GM19025 (cell line): ENCODE data around the gene SUPT3H.

Experiments
- ATAC-seq: cut with Tn5 transposase; IDR thresholded peaks from one replicate; pipeline ENCODE4 v1.9.1; 2021; ENCODE audit warnings: mild to moderate bottlenecking, low read depth, moderate library complexity; ENCODE audit not compliant: unreplicated experiment

The SUPT3H gene

GRCh38 chr6:45272626-45273025, 105.1 kb downstream of the SUPT3H start:
- no peak for ATAC-seq

- ATAC-seq: no peak
Observed at GRCh38 chr6:45265246-45265645, 112.5 kb downstream of the SUPT3H start.

GRCh38 chr6:45260696-45261095, 117.0 kb downstream of the SUPT3H start:
- ATAC-seq: no peak

DNA sequence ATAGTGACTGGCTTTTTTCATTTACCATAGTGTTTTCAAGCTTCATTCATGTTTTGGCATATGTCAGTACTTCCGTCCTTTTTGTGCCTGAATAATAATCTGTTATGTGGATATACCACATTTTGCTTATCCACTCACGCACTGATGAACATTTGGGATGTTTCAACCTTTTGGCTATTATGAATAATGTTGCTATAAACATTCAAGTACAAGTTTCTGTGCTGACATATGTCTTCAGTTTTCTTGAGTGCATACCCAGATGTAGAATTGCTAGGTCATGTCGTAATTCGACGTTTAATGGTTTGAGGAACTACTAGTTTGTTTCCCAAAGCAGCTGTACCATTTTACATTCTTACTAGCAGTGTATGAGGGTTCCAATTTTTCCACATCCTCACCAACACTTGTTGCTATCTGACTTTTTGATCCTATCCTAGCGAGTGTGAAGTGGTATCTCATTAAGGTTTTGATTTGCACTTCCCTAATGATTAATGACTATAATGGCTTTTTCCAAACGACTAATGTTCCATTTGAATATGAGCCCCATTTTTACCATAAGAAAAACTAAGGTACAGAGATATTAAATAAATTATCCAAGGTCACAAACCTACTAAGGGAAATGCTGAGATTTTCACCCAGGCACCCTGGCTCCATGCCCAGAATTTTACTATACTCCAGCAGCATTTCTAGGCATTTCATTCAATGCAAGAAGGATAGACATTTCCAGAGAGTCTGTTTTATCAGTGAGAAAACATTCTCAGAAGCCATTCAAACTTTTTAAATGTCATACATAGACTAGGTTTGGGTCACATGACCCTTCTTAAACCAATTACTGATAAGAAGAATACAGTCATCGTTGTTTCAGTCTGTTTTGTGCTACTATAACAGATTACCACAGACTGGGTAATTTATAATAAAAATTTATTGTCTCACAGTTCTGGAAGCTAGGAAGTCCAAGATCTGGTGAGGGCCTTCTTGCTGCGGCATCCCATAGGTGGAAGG, 120.7 kb downstream of the SUPT3H start:
- no peak for ATAC-seq

DNA sequence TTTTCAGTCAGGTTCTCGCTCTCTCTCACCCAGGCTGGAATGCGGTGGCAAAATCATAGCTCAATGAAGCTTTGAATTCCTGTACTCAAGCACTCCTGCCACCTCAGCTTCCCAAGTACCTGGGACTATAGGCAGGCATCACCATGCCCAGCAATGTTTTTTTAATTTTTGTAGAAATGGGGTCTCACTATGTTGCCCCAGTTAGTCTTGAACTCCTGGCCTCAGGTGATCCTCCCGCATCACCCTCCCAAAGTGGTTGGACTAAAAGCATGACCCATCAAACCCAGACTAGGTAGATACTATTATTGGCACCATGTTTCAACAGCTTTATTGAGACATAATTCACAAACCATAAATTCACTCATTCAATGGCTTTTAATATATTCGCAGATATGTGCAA, 122.3 kb downstream of the SUPT3H start:
- ATAC-seq: no peak

- ATAC-seq: no peak
Observed at GRCh38 chr6:45254253-45254652, 123.5 kb downstream of the SUPT3H start.

DNA sequence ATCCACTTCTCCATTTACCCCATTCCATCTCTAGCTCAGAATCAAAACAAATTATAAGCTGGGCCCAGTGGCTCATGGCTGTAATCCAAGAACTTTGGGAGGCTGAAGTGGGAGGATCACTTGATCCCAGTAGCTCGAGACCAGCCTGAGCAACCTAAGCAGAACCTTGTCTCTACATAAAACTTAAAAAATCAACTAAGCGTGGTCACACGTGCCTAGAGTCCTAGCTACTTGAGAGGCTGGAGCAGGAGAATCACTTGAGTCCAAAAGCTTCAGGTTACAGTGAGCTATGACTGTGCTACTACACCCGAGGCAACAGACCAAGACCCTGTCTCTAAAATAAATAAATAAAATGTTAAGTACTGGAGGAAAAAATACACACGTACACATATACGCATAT, 124.3 kb downstream of the SUPT3H start:
- no peak for ATAC-seq

DNA sequence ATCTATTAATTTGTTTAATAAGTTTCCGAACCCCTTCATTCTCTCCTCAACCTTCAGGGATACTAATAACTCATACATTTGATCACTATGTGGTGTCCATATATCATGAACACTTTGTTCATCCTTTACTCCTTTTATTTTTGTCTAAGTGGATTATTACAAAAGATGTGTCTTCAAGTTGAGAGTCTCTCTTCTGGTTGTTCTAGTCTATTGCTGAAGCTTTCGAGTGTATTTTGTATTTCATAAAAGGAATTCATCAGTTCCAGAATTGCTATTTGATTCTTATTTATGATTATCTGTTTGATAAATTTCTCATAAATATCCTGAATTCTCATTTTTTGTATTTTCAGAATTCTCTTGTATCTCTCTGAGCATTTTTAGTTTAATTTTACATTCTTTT, 146.1 kb downstream of the SUPT3H start:
- no peak for ATAC-seq

DNA sequence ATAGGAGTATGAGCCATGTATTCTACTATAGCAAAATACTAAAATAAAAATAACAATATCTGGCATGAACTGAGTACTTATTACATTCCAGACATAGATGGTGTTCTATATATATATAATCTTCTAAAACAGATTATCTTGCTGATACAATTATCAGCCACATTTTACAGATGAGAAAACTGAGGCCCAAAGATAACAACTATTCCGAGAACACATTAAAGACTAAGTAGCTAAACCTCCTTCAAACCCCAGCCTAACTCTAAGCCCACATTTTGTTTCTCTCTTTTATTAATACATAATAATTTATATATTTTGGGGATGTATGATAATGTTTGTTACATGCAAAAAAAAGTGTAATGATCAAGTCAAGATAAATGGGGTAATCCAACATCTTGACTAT, 148.3 kb downstream of the SUPT3H start:
- no peak for ATAC-seq

GRCh38 chr6:45226081-45226480, 151.7 kb downstream of the SUPT3H start:
- ATAC-seq: no peak

- no peak for ATAC-seq
Observed at GRCh38 chr6:45222380-45222779, 155.4 kb downstream of the SUPT3H start.

GRCh38 chr6:45215759-45216158, 162.0 kb downstream of the SUPT3H start:
- ATAC-seq: no peak

GRCh38 chr6:45212976-45213375, 164.8 kb downstream of the SUPT3H start:
- no peak for ATAC-seq

GRCh38 chr6:45209762-45210161, 168.0 kb downstream of the SUPT3H start:
- ATAC-seq: no peak

DNA sequence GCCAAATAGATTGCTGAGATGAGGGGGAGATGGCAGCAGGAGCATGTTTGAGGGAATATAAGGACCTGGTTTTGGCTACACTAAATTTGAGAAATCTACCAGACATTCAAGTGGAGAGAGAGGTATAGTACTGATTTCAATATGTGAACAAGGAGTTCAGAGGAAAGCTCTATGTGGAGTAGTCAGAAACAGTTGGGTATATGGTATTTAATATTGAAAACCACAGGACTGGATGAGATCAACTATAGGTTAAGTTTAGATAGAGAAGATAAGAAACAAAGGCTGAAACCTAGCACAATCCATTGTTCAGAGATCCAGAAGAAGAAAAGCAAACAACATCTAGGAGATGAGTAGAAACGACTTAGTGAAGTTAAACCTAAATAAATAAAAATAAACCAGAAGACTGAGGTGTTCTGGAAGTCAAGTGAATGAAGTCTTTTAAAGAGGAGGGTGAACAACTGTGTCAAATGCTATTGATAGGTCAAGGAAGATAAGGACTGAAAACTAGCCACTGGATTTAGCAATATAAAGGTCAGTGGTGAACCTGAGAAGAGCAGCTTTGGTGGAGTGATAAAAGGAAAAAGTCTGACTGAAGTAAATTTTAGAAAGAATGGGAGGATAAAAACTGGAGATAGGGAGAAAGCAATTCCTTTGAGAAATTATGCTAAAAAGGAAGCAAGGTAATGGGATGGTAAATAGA, 170.8 kb downstream of the SUPT3H start:
- ATAC-seq: no peak

- no peak for ATAC-seq
Observed at GRCh38 chr6:45201484-45201883, 176.2 kb downstream of the SUPT3H start.

DNA sequence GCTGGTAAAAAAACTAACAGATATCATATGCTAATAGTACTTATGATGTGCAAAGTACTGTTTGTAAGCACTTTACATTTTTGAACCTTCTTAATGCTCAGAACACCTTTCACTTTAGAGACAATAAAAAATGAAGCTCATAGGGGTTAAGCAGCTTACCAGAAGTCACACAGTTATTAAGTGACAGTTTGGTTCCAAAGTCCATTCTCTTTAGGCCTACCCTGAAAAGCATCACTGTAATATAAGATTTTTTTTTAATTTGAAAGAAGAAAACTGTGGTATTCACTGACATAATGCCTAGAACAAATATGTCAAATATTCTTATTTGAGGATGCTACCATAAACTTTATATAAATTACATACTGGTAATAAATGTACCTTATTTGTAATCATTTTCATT, 177.2 kb downstream of the SUPT3H start:
- no peak for ATAC-seq

GRCh38 chr6:45199554-45199953, 178.2 kb downstream of the SUPT3H start:
- ATAC-seq: no peak

GRCh38 chr6:45196121-45196520, 181.6 kb downstream of the SUPT3H start:
- no peak for ATAC-seq

GRCh38 chr6:45195137-45195536, 182.6 kb downstream of the SUPT3H start:
- no peak for ATAC-seq

- ATAC-seq: no peak
Observed at GRCh38 chr6:45192556-45192955, 185.2 kb downstream of the SUPT3H start.

DNA sequence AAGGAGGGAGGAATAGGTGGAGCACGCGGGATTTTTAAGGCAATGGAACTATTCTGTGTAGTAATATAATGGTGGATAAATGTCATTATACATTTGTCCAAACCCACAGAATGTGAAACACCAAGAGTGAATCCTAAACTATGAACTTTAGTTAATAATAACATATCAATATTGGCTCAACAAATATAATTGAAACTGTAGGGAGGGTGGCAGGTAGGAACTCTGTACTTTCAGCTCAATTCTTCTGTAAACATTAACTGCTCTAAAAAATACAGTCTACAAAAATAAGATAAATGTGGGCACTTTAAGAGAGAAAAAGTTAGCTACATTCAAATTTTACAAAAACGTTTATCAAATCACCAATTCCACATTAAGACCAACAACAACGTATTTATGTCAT, 186.3 kb downstream of the SUPT3H start:
- no peak for ATAC-seq
